ENCODE measurements around the gene AFDN.

Gene AFDN

GRCh38 chr6:168004023-168004422 is 177.3 kb downstream of the AFDN start:
- no peak overlapping the region for H3K27ac ChIP-seq
- no peak for TF ChIP-seq CTCF (conservative IDR thresholded peaks at IDR 0.05)

GRCh38 chr6:168004945-168005344 is 178.2 kb downstream of the AFDN start:
- H3K27ac ChIP-seq, result no peak overlapping the region
- TF ChIP-seq CTCF (conservative IDR thresholded peaks at IDR 0.05), result no peak

- H3K27ac ChIP-seq, result no peak overlapping the region
- TF ChIP-seq CTCF (conservative IDR thresholded peaks at IDR 0.05), result no peak
Measured at GRCh38 chr6:168005796-168006195, 179.1 kb downstream of the AFDN start.

GRCh38 chr6:168007592-168008338 is 181.1 kb downstream of the AFDN start:
- no peak overlapping the region for H3K27ac ChIP-seq
- no peak for TF ChIP-seq CTCF (conservative IDR thresholded peaks at IDR 0.05)

- TF ChIP-seq CTCF (conservative IDR thresholded peaks at IDR 0.05), result no peak
- H3K27ac ChIP-seq, result no peak overlapping the region
Measured at GRCh38 chr6:168009331-168009730, 182.6 kb downstream of the AFDN start.

- TF ChIP-seq CTCF (conservative IDR thresholded peaks at IDR 0.05), result no peak
- H3K27ac ChIP-seq, result no peak overlapping the region
Measured at GRCh38 chr6:168011291-168011690, 184.6 kb downstream of the AFDN start.

- no peak for TF ChIP-seq CTCF (conservative IDR thresholded peaks at IDR 0.05)
- H3K27ac ChIP-seq, result no peak overlapping the region
Measured at GRCh38 chr6:168012431-168013249, 185.9 kb downstream of the AFDN start.
